PC-9 (cell line): Measurements from ENCODE around the gene SLC26A6. TPM values are rescaled to one million over a fixed set of nuclear protein-coding genes. Genes with fewer than 3 reads are reported as not detected.

ENCODE experiments used
- BruUV-seq: library from RNA; stranded (reverse); fragments of 400-500 nt; replicated peaks from 2 replicates; lab custom pipeline; 2021; lab: Mats Ljungman, UMichigan
- CTCF ChIA-PET: fragments of 300-600 bp; sonication (Branson Sonifier 250); formaldehyde crosslinking; loops from one replicate; lab custom pipeline; 2022; ENCODE audit warnings: antibody characterized with exemption; lab: Charles Lee
- POLR2A ChIA-PET: fragments of 300-600 bp; sonication (Branson Sonifier 250); formaldehyde crosslinking; loops from one replicate; lab custom pipeline; 2022; ENCODE audit warnings: antibody characterized with exemption; ENCODE audit not compliant: unreplicated experiment; lab: Charles Lee
- DNase-seq, 2 experiments: peaks; one replicate each; pipeline versions ENCODE4 v3.0.0 to v3.0.0-alpha.2; 2015 to 2022; ENCODE audit warnings: mixed read lengths in 1 of 2
- H2AFZ ChIP-seq: fragments of 200-600 bp; sonication (generic); 2 replicates; pipeline ENCODE4 v1.8.1; 2017; ENCODE audit warnings: antibody characterized with exemption
- H3F3A ChIP-seq: fragments of 200-600 bp; sonication (generic); 2 replicates; pipeline ENCODE4 v1.8.1; 2017; ENCODE audit warnings: antibody characterized with exemption, mild to moderate bottlenecking, low read depth; ENCODE audit not compliant: insufficient read depth
- H3K27ac ChIP-seq: fragments of 200-600 bp; sonication (generic); 2 replicates; pipeline ENCODE4 v1.6.1; 2016; ENCODE audit warnings: mixed run types
- H3K27me3 ChIP-seq: fragments of 200-600 bp; sonication (generic); 2 replicates; pipeline ENCODE4 v1.6.1; 2016; ENCODE audit warnings: low read depth, mixed run types; ENCODE audit not compliant: insufficient read depth
- H3K36me3 ChIP-seq: fragments of 200-600 bp; sonication (generic); 2 replicates; pipeline ENCODE4 v1.6.1; 2016; ENCODE audit warnings: low read depth, mixed run types
- H3K4me1 ChIP-seq: fragments of 200-600 bp; sonication (generic); replicated peaks from 2 replicates; pipeline ENCODE4 v1.6.1; 2016; ENCODE audit warnings: mixed run types; ENCODE audit not compliant: insufficient read depth
- H3K4me2 ChIP-seq: fragments of 200-600 bp; sonication (generic); 2 replicates; pipeline ENCODE4 v1.6.1; 2017; ENCODE audit warnings: mixed run types
- H3K4me3 ChIP-seq: fragments of 200-600 bp; sonication (generic); 2 replicates; pipeline ENCODE4 v1.6.1; 2016; ENCODE audit warnings: mixed run types
- H3K79me2 ChIP-seq: fragments of 200-600 bp; sonication (generic); 2 replicates; pipeline ENCODE4 v1.6.1; 2017; ENCODE audit warnings: low read depth, mixed run types
- H3K9me2 ChIP-seq: fragments of 200-600 bp; sonication (generic); 2 replicates; pipeline ENCODE4 v1.8.1; 2017; ENCODE audit warnings: mild to moderate bottlenecking; ENCODE audit not compliant: insufficient read depth
- H3K9me3 ChIP-seq: fragments of 200-600 bp; sonication (generic); 2 replicates; pipeline ENCODE4 v1.8.1; 2016; ENCODE audit warnings: low read depth; ENCODE audit not compliant: insufficient read depth
- H4K20me1 ChIP-seq: fragments of 200-600 bp; sonication (generic); 2 replicates; pipeline ENCODE4 v1.8.1; 2017; ENCODE audit not compliant: insufficient read depth
- CTCF ChIP-seq: fragments of 200-600 bp; sonication (generic); conservative IDR thresholded peaks from 2 replicates; pipeline ENCODE4 v1.6.1; 2017; ENCODE audit warnings: mixed run types, antibody characterized with exemption, mild to moderate bottlenecking, moderate library complexity
- EZH2 ChIP-seq: fragments of 200-600 bp; sonication (generic); IDR thresholded peaks from 2 replicates; pipeline ENCODE4 v1.8.0; 2017; ENCODE audit warnings: antibody characterized with exemption, low read depth
- intact Hi-C: fragments of 100-400 bp; cut with micrococcal nuclease; formaldehyde crosslinking; loops from one replicate; pipeline ENCODE4 v1.10.0; 2022; ENCODE audit not compliant: unreplicated experiment
- total RNA-seq: library from RNA; stranded (reverse); gene quantifications from 2 replicates; pipeline ENCODE4 v1.2.3, GENCODE V29; 2021

The SLC26A6 gene
- total RNA-seq, 1 experiment from 2014 or later = 18.7 TPM

- Histone ChIP-seq H3K9me3 (no peaks in the 10 kb centered on the region), H3K79me2 (no peaks in the 10 kb centered on the region), H3K36me3 (no peaks in the 10 kb centered on the region), H3K4me3 (no peak overlapping the region), H3K27ac (no peak overlapping the region), H3K4me2 (no peak overlapping the region), H4K20me1 (0 out of 2 replicates have a peak, but pooled peaks cover 5% of the 10 kb centered on the region), H3F3A (0 out of 2 replicates have a peak, but pooled peaks cover 6% of the 10 kb centered on the region), H3K4me1 (no peaks in the 10 kb centered on the region), H3K27me3 (no peaks in the 10 kb centered on the region), H2AFZ (no peak overlapping the region), H3K9me2 (no peaks in the 10 kb centered on the region)
- DNase-seq = no peak
- POLR2A ChIA-PET = no interaction called here
- intact Hi-C loops = no loop called here
- CTCF ChIA-PET = no interaction called here
- no TSS peak for BruUV-seq
- no peak for TF ChIP-seq EZH2
- no peak for TF ChIP-seq CTCF
Observed at GRCh38 chr3:48637305-48637704, 2.0 kb upstream of the SLC26A6 start.

GRCh38 chr3:48636149-48636655 lies 941 bp upstream of the SLC26A6 start:
- Histone ChIP-seq H3K9me2 (no peaks in the 10 kb centered on the region), H3K9me3 (no peaks in the 10 kb centered on the region), H2AFZ (no peak overlapping the region), H4K20me1 (0 out of 2 replicates have a peak, but pooled peaks cover 5% of the 10 kb centered on the region), H3F3A (0 out of 2 replicates have a peak, but pooled peaks cover 6% of the 10 kb centered on the region), H3K4me1 (no peaks in the 10 kb centered on the region), H3K36me3 (no peaks in the 10 kb centered on the region), H3K4me3 (peak overlapping the region; percentile 89; the same call in 1 of the 2 replicates), H3K27me3 (no peaks in the 10 kb centered on the region), H3K79me2 (no peaks in the 10 kb centered on the region), H3K4me2 (peak overlapping the region; percentile 89), H3K27ac (no peak overlapping the region)
- ChIA-PET POLR2A (interaction anchor here (0.5 kb wide), 1 partner anchor 27 kb away, joined by 5 read pairs; no protein-coding TSS in a partner anchor), CTCF (no interaction called here)
- TF ChIP-seq CTCF (no peak), EZH2 (no peak)
- intact Hi-C loops = no loop called here
- no peak for DNase-seq
- BruUV-seq = no TSS peak

GRCh38 chr3:48634661-48635221 lies 520 bp downstream of the SLC26A6 start:
- H3K4me1 ChIP-seq = no peaks in the 10 kb centered on the region
- H3K4me2 ChIP-seq = peak overlapping the region; percentile 89
- H2AFZ ChIP-seq = peak overlapping the region; percentile 84
- peak in 1 of 2 experiments; percentile 43 for DNase-seq
- no peaks in the 10 kb centered on the region for H3K79me2 ChIP-seq
- no peak overlapping the region for H3K27ac ChIP-seq
- H3K9me2 ChIP-seq = no peaks in the 10 kb centered on the region
- no peak for TF ChIP-seq EZH2
- no peak for TF ChIP-seq CTCF
- no TSS peak for BruUV-seq
- H3F3A ChIP-seq = 0 out of 2 replicates have a peak, but pooled peaks cover 6% of the 10 kb centered on the region
- POLR2A ChIA-PET = interaction anchor here (0.5 kb wide), 2 partner anchors 77 to 186 kb away, joined by 3 to 25 read pairs; no protein-coding TSS in a partner anchor
- CTCF ChIA-PET = no interaction called here
- H3K36me3 ChIP-seq = no peaks in the 10 kb centered on the region
- H3K27me3 ChIP-seq = no peaks in the 10 kb centered on the region
- H4K20me1 ChIP-seq = 0 out of 2 replicates have a peak, but pooled peaks cover 5% of the 10 kb centered on the region
- intact Hi-C loops = loop anchor here (1.0 to 2.0 kb wide), 4 partner anchors 19 to 76 kb away; partner anchors contain the start of genes COL7A1 and UQCRC1
- no peaks in the 10 kb centered on the region for H3K9me3 ChIP-seq
- H3K4me3 ChIP-seq = peak overlapping the region; percentile 89
